ENCODE measurements around the gene CIART. TPM values are rescaled to one million over a fixed set of nuclear protein-coding genes. Genes with fewer than 3 reads are reported as not detected.
"Not testable (repeated sequence)": the region's sequence is repeated elsewhere in the genome, so short reads cannot be mapped to it uniquely, and the experiment has no call there.

CIART gene
- total RNA-seq, 4 donors from 2014 or later: 0.60 to 4.5 (median 1.5) TPM

DNA sequence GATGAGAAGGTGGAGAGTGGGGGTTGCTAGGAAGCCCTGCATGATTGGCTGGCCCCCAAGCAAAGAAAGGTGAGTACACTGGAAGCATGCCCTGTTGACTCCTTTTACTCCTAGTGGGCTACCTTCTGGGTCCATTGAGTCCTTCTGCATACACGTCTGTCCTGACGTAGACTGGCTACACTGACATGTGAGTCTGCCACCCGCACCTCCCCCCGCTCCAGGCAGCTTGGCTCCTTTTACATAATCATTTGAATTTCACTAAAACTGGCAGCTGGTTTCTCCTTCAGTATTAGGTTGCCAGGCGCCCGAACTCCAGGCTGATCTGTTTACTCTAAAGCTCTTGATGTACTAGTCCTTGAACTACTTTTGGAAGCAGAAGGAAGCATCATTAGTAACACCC is 20.0 kb downstream of the CIART start:
- peaks cover 0 to 7% (median 0%) of the 10 kb centered on the region in 4 donors for H3K36me3 ChIP-seq
- H3K27ac ChIP-seq: no peak overlapping the region
- no peaks in the 10 kb centered on the region for H3K9me3 ChIP-seq
- no peaks in the 10 kb centered on the region for H3K27me3 ChIP-seq
- no peak for DNase-seq
- no peak overlapping the region for H3K4me3 ChIP-seq
- 87% methylated on average over 6 of the region's 6 CpGs; no CpG with 5 or more reads in 1 of the 2 donors for WGBS, 2 donors (ENCODE audit: low coverage in 1 of 2)
- peaks cover 0 to 9% (median 0%) of the 10 kb centered on the region in 4 donors for H3K4me1 ChIP-seq
- TF ChIP-seq POLR2AphosphoS5 (IDR thresholded peaks at IDR 0.05): no peak
- TF ChIP-seq, protein P1, sequence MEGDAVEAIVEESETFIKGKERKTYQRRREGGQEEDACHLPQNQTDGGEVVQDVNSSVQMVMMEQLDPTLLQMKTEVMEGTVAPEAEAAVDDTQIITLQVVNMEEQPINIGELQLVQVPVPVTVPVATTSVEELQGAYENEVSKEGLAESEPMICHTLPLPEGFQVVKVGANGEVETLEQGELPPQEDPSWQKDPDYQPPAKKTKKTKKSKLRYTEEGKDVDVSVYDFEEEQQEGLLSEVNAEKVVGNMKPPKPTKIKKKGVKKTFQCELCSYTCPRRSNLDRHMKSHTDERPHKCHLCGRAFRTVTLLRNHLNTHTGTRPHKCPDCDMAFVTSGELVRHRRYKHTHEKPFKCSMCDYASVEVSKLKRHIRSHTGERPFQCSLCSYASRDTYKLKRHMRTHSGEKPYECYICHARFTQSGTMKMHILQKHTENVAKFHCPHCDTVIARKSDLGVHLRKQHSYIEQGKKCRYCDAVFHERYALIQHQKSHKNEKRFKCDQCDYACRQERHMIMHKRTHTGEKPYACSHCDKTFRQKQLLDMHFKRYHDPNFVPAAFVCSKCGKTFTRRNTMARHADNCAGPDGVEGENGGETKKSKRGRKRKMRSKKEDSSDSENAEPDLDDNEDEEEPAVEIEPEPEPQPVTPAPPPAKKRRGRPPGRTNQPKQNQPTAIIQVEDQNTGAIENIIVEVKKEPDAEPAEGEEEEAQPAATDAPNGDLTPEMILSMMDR (IDR thresholded peaks at IDR 0.05): no peak
- no peak for TF ChIP-seq POLR2A (IDR thresholded peaks at IDR 0.05)
- TF ChIP-seq EP300 (IDR thresholded peaks at IDR 0.05; ENCODE audit: low read depth): no peak
- intact Hi-C loops (cut with DNase I; ENCODE audit: low total_unique reads) (no loop called here), in situ Hi-C loops (cut with MboI; ENCODE audit: low pct_ligation_motif_present in 1 of 4, low pct_unique_long_range_greater_than_20kb in 1 of 4, low sequenced_read_pairs in 3 of 4) (no loop called here)

DNA sequence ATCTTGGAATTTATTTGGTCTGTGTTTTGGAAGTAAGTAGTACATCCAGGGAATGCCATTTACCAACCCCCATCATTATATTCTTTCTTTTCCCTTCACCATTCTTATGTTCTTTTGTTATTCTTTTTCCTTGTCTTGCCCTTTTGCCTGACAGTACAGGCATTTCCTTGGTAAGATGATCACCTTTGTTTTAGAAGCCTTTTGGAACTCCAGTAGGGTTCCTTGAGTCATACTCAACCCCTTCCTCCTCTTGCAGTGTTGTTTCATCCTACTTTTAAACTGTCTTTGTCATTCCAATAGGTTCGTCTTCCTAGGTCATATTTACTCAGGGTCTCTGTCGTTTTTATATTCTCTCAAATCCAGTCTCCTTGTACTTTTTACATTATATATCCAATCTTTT is 20.5 kb downstream of the CIART start:
- in situ Hi-C loops (cut with MboI; ENCODE audit: low pct_ligation_motif_present in 1 of 4, low pct_unique_long_range_greater_than_20kb in 1 of 4, low sequenced_read_pairs in 3 of 4): no loop called here
- DNase-seq: no peak
- Histone ChIP-seq H3K36me3 (peaks cover 0 to 6% (median 2%) of the 10 kb centered on the region in 4 donors), H3K27ac (no peak overlapping the region), H3K4me3 (no peak overlapping the region), H3K4me1 (peaks cover 0 to 9% (median 0%) of the 10 kb centered on the region in 4 donors), H3K27me3 (no peaks in the 10 kb centered on the region), H3K9me3 (no peaks in the 10 kb centered on the region)
- intact Hi-C loops (cut with DNase I; ENCODE audit: low total_unique reads): no loop called here
- TF ChIP-seq, protein P1 (IDR thresholded peaks at IDR 0.05): no peak
- TF ChIP-seq EP300 (IDR thresholded peaks at IDR 0.05; ENCODE audit: low read depth): no peak
- TF ChIP-seq POLR2AphosphoS5 (IDR thresholded peaks at IDR 0.05): no peak
- no peak for TF ChIP-seq POLR2A (IDR thresholded peaks at IDR 0.05)
- 77 to 83% methylated on average over 2 of the region's 2 CpGs for WGBS, 2 donors (ENCODE audit: low coverage in 1 of 2)

DNA sequence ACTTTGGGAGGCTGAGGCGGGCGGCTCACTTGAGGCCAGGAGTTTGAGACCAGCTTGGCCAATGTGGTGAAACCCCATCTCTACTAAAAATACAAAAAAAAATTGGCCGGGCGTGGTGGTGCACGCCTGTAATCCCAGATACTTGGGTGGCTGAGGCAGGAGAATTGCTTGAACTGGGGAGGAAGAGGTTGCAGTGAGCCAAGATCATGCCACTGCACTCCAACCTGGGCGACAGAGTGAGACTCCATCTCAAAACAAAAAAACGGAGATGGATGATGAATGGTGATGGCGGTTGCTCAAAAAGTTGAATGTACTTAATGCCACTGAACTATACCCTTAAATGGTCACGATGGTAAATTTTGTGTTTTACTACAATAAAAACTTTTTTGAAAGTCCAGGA is 26.2 kb downstream of the CIART start:
- DNase-seq; H3K27me3 ChIP-seq; H3K4me1 ChIP-seq; in situ Hi-C loops (cut with MboI; ENCODE audit: low pct_ligation_motif_present in 1 of 4, low pct_unique_long_range_greater_than_20kb in 1 of 4, low sequenced_read_pairs in 3 of 4); H3K4me3 ChIP-seq; intact Hi-C loops (cut with DNase I; ENCODE audit: low total_unique reads); H3K9me3 ChIP-seq; H3K27ac ChIP-seq; H3K36me3 ChIP-seq: not testable (repeated sequence)
- WGBS, 2 donors (ENCODE audit: low coverage in 1 of 2): 92 to 93% methylated on average over 4 to 9 of the region's 9 CpGs

DNA sequence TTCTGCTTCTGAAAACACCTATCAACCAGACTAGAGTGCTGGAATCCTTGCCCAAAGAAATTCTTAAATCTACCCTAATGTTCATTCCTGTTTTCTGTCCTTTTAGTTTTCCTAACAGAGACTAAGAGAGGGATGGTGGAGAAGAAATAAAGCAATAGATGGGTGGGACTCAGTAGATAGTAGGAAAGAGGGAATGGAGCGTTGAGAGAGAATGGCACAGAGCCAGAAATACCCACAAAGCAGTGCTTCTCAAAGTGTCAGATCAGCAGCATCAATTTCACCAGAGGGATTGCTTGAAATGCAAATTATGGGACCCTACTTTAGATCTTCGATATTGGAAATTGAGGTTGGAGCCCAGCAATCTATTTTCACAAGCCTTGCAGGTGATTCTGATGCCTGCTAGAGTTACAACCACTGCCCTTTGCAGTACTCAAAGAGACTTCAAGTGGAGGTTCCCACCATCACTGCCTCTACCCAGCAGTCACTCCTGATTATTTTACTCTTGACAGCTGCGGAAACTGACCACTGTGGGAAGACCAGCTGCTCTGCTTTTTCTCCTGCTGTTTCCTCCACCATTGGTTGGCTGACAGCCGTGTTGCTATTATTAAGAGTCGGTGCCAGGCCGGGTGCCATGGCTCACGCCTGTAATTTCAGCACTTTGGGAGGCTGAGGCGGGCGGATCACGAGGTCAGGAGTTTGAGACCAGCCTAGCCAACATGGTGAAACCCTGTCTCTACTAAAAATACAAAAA is 27.6 kb downstream of the CIART start:
- in situ Hi-C loops (cut with MboI; ENCODE audit: low pct_ligation_motif_present in 1 of 4, low pct_unique_long_range_greater_than_20kb in 1 of 4, low sequenced_read_pairs in 3 of 4): no loop called here
- no peak for DNase-seq
- no peaks in the 10 kb centered on the region for H3K4me1 ChIP-seq
- no peaks in the 10 kb centered on the region for H3K27me3 ChIP-seq
- 67 to 89% methylated on average over 2 to 10 of the region's 10 CpGs for WGBS, 2 donors (ENCODE audit: low coverage in 1 of 2)
- intact Hi-C loops (cut with DNase I; ENCODE audit: low total_unique reads): no loop called here
- H3K9me3 ChIP-seq: no peaks in the 10 kb centered on the region
- TF ChIP-seq EP300 (IDR thresholded peaks at IDR 0.05; ENCODE audit: low read depth): no peak
- TF ChIP-seq, protein P1 (IDR thresholded peaks at IDR 0.05): no peak
- no peak for TF ChIP-seq POLR2A (IDR thresholded peaks at IDR 0.05)
- no peak for TF ChIP-seq POLR2AphosphoS5 (IDR thresholded peaks at IDR 0.05)
- no peak overlapping the region for H3K4me3 ChIP-seq
- H3K36me3 ChIP-seq: peaks cover 0 to 8% (median 2%) of the 10 kb centered on the region in 4 donors
- H3K27ac ChIP-seq: no peak overlapping the region
